HepG2 (cell line): ENCODE results near the gene NCOA1. TPM values are rescaled to one million over a fixed set of nuclear protein-coding genes. Genes with fewer than 3 reads are reported as not detected.

Experiments used
- ATAC-seq: fragments of 200-7000 bp; cut with Tn5 transposase; 3 replicates; pipeline ENCODE4 v1.9.1; 2020; ENCODE audit warnings: mild to moderate bottlenecking, moderate library complexity
- BruUV-seq: library from RNA; stranded (reverse); fragments of 400-500 nt; replicated peaks from 2 replicates; lab custom pipeline; 2021; lab: Mats Ljungman, UMichigan
- CTCF ChIA-PET: fragments of 300-600 bp; formaldehyde crosslinking; extraction: SDS; loops from one replicate; lab custom pipeline; 2021; ENCODE audit warnings: low total read pairs, inconsistent platforms, low intra/inter-chr PET ratio; lab: Yijun Ruan, JAX
- POLR2A ChIA-PET: fragments of 350-600 bp; sonication (Branson Sonifier 250); formaldehyde crosslinking; loops from one replicate; lab custom pipeline; 2020; ENCODE audit warnings: antibody characterized with exemption, inconsistent platforms; lab: Yijun Ruan, JAX
- DNase-seq: peaks from one replicate; pipeline ENCODE4 v3.0.0-alpha.2; 2015; ENCODE audit warnings: low spot score
- FAIRE-seq: peaks from 3 replicates; lab custom pipeline; 2011; peaks lifted over from hg19 to GRCh38; lab: Jason Lieb, UNC
- H2AFZ ChIP-seq: one replicate; pipeline ENCODE4 v1.6.1; 2011; ENCODE audit warnings: low read length, inconsistent platforms
- H3K27ac ChIP-seq: fragments of 300-600 bp; 3 replicates; pipeline ENCODE4 v1.8.0; 2011; ENCODE audit warnings: mixed run types, mild to moderate bottlenecking, mixed read lengths, low read length, inconsistent platforms; ENCODE audit not compliant: insufficient read depth; ENCODE audit errors: extremely low read length
- H3K27me3 ChIP-seq, 2 experiments: fragments of 200-600 bp in 1 of 2; 2 replicates in 1 of 2; 3 replicates in 1 of 2; pipeline versions ENCODE4 v1.6.0 to v1.8.0; 2011; ENCODE audit warnings: low read length in 2 of 2, mild to moderate bottlenecking in 2 of 2, moderate library complexity in 2 of 2, inconsistent platforms in 1 of 2; ENCODE audit not compliant: insufficient read depth in 2 of 2, control insufficient read depth in 1 of 2
- H3K36me3 ChIP-seq, 2 experiments: fragments of 200-600 bp in 1 of 2; replicated peaks in 1 of 2; 2 replicates in 1 of 2; 3 replicates in 1 of 2; pipeline versions ENCODE4 v1.5.1 to v1.8.0; 2011; ENCODE audit warnings: low read length in 2 of 2, inconsistent platforms in 1 of 2; ENCODE audit not compliant: insufficient read depth in 2 of 2, control insufficient read depth in 1 of 2
- H3K4me1 ChIP-seq: 2 replicates; pipeline ENCODE4 v1.5.1; 2012; ENCODE audit warnings: low read length, inconsistent platforms; ENCODE audit not compliant: insufficient read depth
- H3K4me2 ChIP-seq: 2 replicates; pipeline ENCODE4 v1.6.0; 2011; ENCODE audit warnings: low read depth, low read length, inconsistent platforms
- H3K4me3 ChIP-seq, 3 experiments: fragments of 200-600 bp in 1 of 3; sonication (generic), shearing (Covaris generic) in 1 of 3; replicated peaks in 1 of 3; 2 replicates each; pipeline ENCODE4 v1.5.1; 2011 to 2016; ENCODE audit warnings: low read length in 3 of 3, inconsistent platforms in 2 of 3, low read depth in 2 of 3, mild to moderate bottlenecking in 2 of 3, control low read depth in 1 of 3, mixed read lengths in 1 of 3; ENCODE audit not compliant: insufficient read depth in 1 of 3
- H3K79me2 ChIP-seq: one replicate; pipeline ENCODE4 v1.6.1; 2011; ENCODE audit warnings: low read length, inconsistent platforms; ENCODE audit not compliant: insufficient read depth
- H3K9ac ChIP-seq: 2 replicates; pipeline ENCODE4 v1.6.0; 2011; ENCODE audit warnings: mild to moderate bottlenecking, low read depth, low read length, inconsistent platforms; ENCODE audit not compliant: insufficient read depth
- H3K9me3 ChIP-seq: 2 replicates; pipeline ENCODE4 v1.5.1; 2012; ENCODE audit warnings: mild to moderate bottlenecking, low read length
- H4K20me1 ChIP-seq: 2 replicates; pipeline ENCODE4 v1.6.0; 2011; ENCODE audit warnings: inconsistent platforms, mild to moderate bottlenecking, low read length, moderate library complexity; ENCODE audit not compliant: insufficient read depth
- CBX2 ChIP-seq, 2 experiments: fragments of 200-600 bp in 1 of 2; sonication (generic); formaldehyde crosslinking in 1 of 2; IDR thresholded peaks; 2 replicates each; pipeline versions ENCODE4 v1.7.0 to v1.8.1; 2018 to 2022; ENCODE audit warnings: low read depth in 2 of 2, low read length in 1 of 2, mild to moderate bottlenecking in 1 of 2, missing genetic modification reagents in 1 of 2
- FOXP1 ChIP-seq, 2 experiments: fragments of 450-650 bp in 1 of 2; IDR thresholded peaks; 2 replicates each; pipeline ENCODE4 v1.6.1; 2017 to 2018; ENCODE audit warnings: antibody characterized with exemption in 1 of 2
- IKZF1 ChIP-seq: fragments of 450-650 bp; IDR thresholded peaks from 2 replicates; pipeline ENCODE4 v1.7.1; 2016
- MAFF ChIP-seq: IDR thresholded peaks from 2 replicates; pipeline ENCODE4 v1.6.1; 2011; ENCODE audit warnings: low read depth, low read length, improper control_type of control experiment
- MTF1 ChIP-seq: sonication (generic); formaldehyde crosslinking; IDR thresholded peaks from 2 replicates; pipeline ENCODE4 v1.5.0; 2020; ENCODE audit warnings: missing genetic modification reagents
- RFX5 ChIP-seq: IDR thresholded peaks from 2 replicates; pipeline ENCODE4 v1.6.1; 2011; ENCODE audit warnings: low read depth, low read length, improper control_type of control experiment
- ZBTB1 ChIP-seq: sonication (generic); formaldehyde crosslinking; IDR thresholded peaks from 2 replicates; pipeline ENCODE4 v1.4.0; 2020; ENCODE audit warnings: missing genetic modification reagents, borderline replicate concordance
- ZFAT ChIP-seq: sonication (generic); formaldehyde crosslinking; conservative IDR thresholded peaks from 2 replicates; pipeline ENCODE4 v1.8.1; 2023; ENCODE audit warnings: missing genetic modification reagents, inconsistent platforms
- ZFP82 ChIP-seq: sonication (generic); formaldehyde crosslinking; IDR thresholded peaks from 2 replicates; pipeline ENCODE4 v1.5.1; 2020; ENCODE audit warnings: mild to moderate bottlenecking, missing genetic modification reagents, borderline replicate concordance
- ZMYM2 ChIP-seq: sonication (generic); formaldehyde crosslinking; IDR thresholded peaks from 2 replicates; pipeline ENCODE4 v1.8.0; 2022; ENCODE audit warnings: mild to moderate bottlenecking, missing genetic modification reagents
- ZNF558 ChIP-seq: sonication (generic); formaldehyde crosslinking; IDR thresholded peaks from 2 replicates; pipeline ENCODE4 v1.9.0; 2022; ENCODE audit warnings: mild to moderate bottlenecking, missing genetic modification reagents, borderline replicate concordance
- ZNF644 ChIP-seq: IDR thresholded peaks from 2 replicates; pipeline ENCODE4 v1.6.1; 2016; ENCODE audit warnings: low read depth
- ZNF781 ChIP-seq: sonication (generic); formaldehyde crosslinking; IDR thresholded peaks from 2 replicates; pipeline ENCODE4 v1.5.1; 2020; ENCODE audit warnings: borderline replicate concordance, mild to moderate bottlenecking, missing genetic modification reagents; ENCODE audit errors: not compliant biosample characterization
- WGBS: methylation state at CpG from one replicate; pipeline ENCODE4 v1.1.6; 2017; ENCODE audit warnings: low lambda C conversion rate; 5-methylcytosine and 5-hydroxymethylcytosine counted together
- in situ Hi-C: cut with HindIII; loops from 2 replicates; pipeline ENCODE4 v1.10.0; 2017; ENCODE audit warnings: low pct_unique_long_range_greater_than_20kb; ENCODE audit not compliant: extremely low pct_ligation_motif_present
- intact Hi-C: fragments of 100-400 bp; cut with micrococcal nuclease; formaldehyde crosslinking; loops from one replicate; pipeline ENCODE4 v1.10.0; 2022; ENCODE audit not compliant: unreplicated experiment
- polyA plus RNA-seq, 8 experiments: library from polyadenylated mRNA; depleted of rRNA in 3 of 8; stranded (reverse) in 7 of 8; unstranded in 1 of 8; fragments of >200 nt; fragmentation: Illumina TruSeq in 4 of 8; extraction: Trizol in 4 of 8; gene quantifications; 2 replicates each; pipeline versions ENCODE4 v1.2.1 to v1.2.3, GENCODE V29; 2011 to 2016; ENCODE audit warnings: low read depth in 4 of 8, missing spikeins in 1 of 8, mixed read lengths in 1 of 8; ENCODE audit not compliant: insufficient read depth in 1 of 8
- total RNA-seq, 5 experiments: library from RNA; depleted of rRNA; stranded (reverse); fragments of >200 nt; fragmentation: Illumina TruSeq; extraction: Trizol; gene quantifications; 2 replicates each; pipeline ENCODE4 v1.2.3, GENCODE V29; 2016; ENCODE audit warnings: low read depth in 1 of 5
- TF ChIP-seq, protein P1 (sequence below): sonication (generic); formaldehyde crosslinking; IDR thresholded peaks from 2 replicates; pipeline ENCODE4 v1.4.0; 2020; ENCODE audit warnings: missing genetic modification reagents, borderline replicate concordance
- TF ChIP-seq, protein P2 (sequence below): sonication (generic); formaldehyde crosslinking; IDR thresholded peaks from 2 replicates; pipeline ENCODE4 v1.4.0; 2020; ENCODE audit warnings: missing genetic modification reagents, borderline replicate concordance

NCOA1 gene
- total and polyA plus RNA-seq, 2 of the 13 experiments (the other 11 are each of a cell fraction or from before 2014, with no cell fraction given), result 10.0 to 10.4 TPM

DNA sequence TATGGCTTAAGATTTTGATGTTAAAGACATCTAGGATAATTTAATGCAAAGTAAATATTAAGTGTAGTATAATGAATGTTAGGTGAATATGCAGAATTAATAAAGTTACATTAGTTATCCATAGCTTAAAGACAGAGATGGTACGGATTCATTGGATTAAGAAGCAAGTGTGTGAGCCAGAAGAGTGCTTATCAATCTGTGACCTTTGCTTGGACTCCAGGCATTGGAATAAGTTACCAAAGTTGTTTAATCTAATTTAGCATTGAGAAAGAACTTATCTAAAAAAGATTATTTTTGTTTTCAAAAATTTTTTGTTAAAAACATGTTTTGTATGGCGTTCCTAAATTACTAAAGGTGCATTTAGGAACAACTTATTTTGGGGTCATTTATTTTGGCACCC lies 23.8 kb downstream of the NCOA1 start:
- Histone ChIP-seq H3K36me3 (no peaks in the 10 kb centered on the region), H3K9me3 (no peaks in the 10 kb centered on the region), H3K9ac (no peak overlapping the region), H3K4me1 (no peaks in the 10 kb centered on the region), H3K79me2 (no peaks in the 10 kb centered on the region), H3K4me3 (no peak overlapping the region), H3K4me2 (no peak overlapping the region), H3K27me3 (no peaks in the 10 kb centered on the region), H4K20me1 (no peaks in the 10 kb centered on the region; the same call in 1 of the 2 replicates), H3K27ac (no peak overlapping the region), H2AFZ (no peak overlapping the region)
- WGBS, result 95% methylated on average over 2 of the region's 2 CpGs
- TF ChIP-seq ZNF781 (CRISPR knock-in tag), result no peak
- no peak for TF ChIP-seq IKZF1
- TF ChIP-seq, protein P1, sequence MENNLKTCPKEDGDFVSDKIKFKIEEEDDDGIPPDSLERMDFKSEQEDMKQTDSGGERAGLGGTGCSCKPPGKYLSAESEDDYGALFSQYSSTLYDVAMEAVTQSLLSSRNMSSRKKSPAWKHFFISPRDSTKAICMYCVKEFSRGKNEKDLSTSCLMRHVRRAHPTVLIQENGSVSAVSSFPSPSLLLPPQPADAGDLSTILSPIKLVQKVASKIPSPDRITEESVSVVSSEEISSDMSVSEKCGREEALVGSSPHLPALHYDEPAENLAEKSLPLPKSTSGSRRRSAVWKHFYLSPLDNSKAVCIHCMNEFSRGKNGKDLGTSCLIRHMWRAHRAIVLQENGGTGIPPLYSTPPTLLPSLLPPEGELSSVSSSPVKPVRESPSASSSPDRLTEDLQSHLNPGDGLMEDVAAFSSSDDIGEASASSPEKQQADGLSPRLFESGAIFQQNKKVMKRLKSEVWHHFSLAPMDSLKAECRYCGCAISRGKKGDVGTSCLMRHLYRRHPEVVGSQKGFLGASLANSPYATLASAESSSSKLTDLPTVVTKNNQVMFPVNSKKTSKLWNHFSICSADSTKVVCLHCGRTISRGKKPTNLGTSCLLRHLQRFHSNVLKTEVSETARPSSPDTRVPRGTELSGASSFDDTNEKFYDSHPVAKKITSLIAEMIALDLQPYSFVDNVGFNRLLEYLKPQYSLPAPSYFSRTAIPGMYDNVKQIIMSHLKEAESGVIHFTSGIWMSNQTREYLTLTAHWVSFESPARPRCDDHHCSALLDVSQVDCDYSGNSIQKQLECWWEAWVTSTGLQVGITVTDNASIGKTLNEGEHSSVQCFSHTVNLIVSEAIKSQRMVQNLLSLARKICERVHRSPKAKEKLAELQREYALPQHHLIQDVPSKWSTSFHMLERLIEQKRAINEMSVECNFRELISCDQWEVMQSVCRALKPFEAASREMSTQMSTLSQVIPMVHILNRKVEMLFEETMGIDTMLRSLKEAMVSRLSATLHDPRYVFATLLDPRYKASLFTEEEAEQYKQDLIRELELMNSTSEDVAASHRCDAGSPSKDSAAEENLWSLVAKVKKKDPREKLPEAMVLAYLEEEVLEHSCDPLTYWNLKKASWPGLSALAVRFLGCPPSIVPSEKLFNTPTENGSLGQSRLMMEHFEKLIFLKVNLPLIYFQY (CRISPR knock-in tag), result no peak
- TF ChIP-seq ZBTB1, result no peak
- no peak for TF ChIP-seq ZMYM2 (CRISPR knock-in tag)
- TF ChIP-seq MTF1 (CRISPR knock-in tag), result no peak
- no peak for TF ChIP-seq ZFP82 (CRISPR knock-in tag)
- no peak for TF ChIP-seq RFX5
- TF ChIP-seq ZNF644, result no peak
- TF ChIP-seq CBX2 (IDR thresholded peaks at IDR 0.05; ENCODE audit: low read depth, low read length), result no peak
- no peak for TF ChIP-seq CBX2 (CRISPR knock-in tag; IDR thresholded peaks at IDR 0.05; ENCODE audit: low read depth)
- no peak for TF ChIP-seq ZFAT (CRISPR knock-in tag)
- TF ChIP-seq, protein P2, sequence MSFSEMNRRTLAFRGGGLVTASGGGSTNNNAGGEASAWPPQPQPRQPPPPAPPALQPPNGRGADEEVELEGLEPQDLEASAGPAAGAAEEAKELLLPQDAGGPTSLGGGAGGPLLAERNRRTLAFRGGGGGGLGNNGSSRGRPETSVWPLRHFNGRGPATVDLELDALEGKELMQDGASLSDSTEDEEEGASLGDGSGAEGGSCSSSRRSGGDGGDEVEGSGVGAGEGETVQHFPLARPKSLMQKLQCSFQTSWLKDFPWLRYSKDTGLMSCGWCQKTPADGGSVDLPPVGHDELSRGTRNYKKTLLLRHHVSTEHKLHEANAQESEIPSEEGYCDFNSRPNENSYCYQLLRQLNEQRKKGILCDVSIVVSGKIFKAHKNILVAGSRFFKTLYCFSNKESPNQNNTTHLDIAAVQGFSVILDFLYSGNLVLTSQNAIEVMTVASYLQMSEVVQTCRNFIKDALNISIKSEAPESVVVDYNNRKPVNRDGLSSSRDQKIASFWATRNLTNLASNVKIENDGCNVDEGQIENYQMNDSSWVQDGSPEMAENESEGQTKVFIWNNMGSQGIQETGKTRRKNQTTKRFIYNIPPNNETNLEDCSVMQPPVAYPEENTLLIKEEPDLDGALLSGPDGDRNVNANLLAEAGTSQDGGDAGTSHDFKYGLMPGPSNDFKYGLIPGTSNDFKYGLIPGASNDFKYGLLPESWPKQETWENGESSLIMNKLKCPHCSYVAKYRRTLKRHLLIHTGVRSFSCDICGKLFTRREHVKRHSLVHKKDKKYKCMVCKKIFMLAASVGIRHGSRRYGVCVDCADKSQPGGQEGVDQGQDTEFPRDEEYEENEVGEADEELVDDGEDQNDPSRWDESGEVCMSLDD (CRISPR knock-in tag), result no peak
- TF ChIP-seq ZNF558, result no peak
- no peak for TF ChIP-seq MAFF
- TF ChIP-seq FOXP1 (IDR thresholded peaks at IDR 0.05), result no peak
- no peak for TF ChIP-seq FOXP1 (CRISPR knock-in tag; IDR thresholded peaks at IDR 0.05)
- FAIRE-seq, result no peak
- DNase-seq, result no peak
- intact Hi-C loops (no loop called here), in situ Hi-C loops (no loop called here)
- no peak for ATAC-seq
- ChIA-PET CTCF (no interaction called here), POLR2A (no interaction called here)
- no TSS peak for BruUV-seq
